GM12878 (cell line): ENCODE measurements around the gene MAD2L1. TPM values are rescaled to one million over a fixed set of nuclear protein-coding genes. Genes with fewer than 3 reads are reported as not detected.

Source experiments
- ATAC-seq: fragments of 200-7000 bp; cut with Tn5 transposase; 3 replicates; pipeline ENCODE4 v1.9.1; 2020; ENCODE audit warnings: mild to moderate bottlenecking, moderate library complexity
- BruUV-seq: library from RNA; stranded (reverse); fragments of 400-500 nt; replicated peaks from 2 replicates; lab custom pipeline; 2021; lab: Mats Ljungman, UMichigan
- CTCF ChIA-PET: fragments of 300-600 bp; sonication (Branson Sonifier 250); formaldehyde crosslinking; extraction: SDS; loops from one replicate; lab custom pipeline; 2021; ENCODE audit warnings: inconsistent platforms; lab: Yijun Ruan, JAX
- POLR2A ChIA-PET: fragments of 350-600 bp; formaldehyde crosslinking; extraction: SDS; loops from one replicate; lab custom pipeline; 2021; ENCODE audit warnings: inconsistent platforms; lab: Charles Lee
- RAD21 ChIA-PET: fragments of 300-600 bp; sonication (Branson Sonifier 250); formaldehyde crosslinking; loops from one replicate; lab custom pipeline; 2023; ENCODE audit warnings: antibody characterized with exemption; ENCODE audit not compliant: unreplicated experiment; lab: Charles Lee
- SMC1A ChIA-PET: fragments of 300-600 bp; sonication (Branson Sonifier 250); formaldehyde crosslinking; loops from one replicate; lab custom pipeline; 2023; ENCODE audit not compliant: unreplicated experiment, uncharacterized antibody; lab: Charles Lee
- DNase-seq: peaks from one replicate; pipeline ENCODE4 v3.0.0-alpha.2; 2011; ENCODE audit warnings: low read depth, low spot score
- FAIRE-seq: peaks from 3 replicates; lab custom pipeline; 2011; peaks lifted over from hg19 to GRCh38; lab: Jason Lieb, UNC
- H2AFZ ChIP-seq: 2 replicates; pipeline ENCODE4 v1.6.0; 2011; ENCODE audit warnings: low read depth, low read length, control low read depth; ENCODE audit not compliant: control insufficient read depth
- H3K27ac ChIP-seq: 2 replicates; pipeline ENCODE4 v1.5.1; 2011; ENCODE audit warnings: control low read depth; ENCODE audit not compliant: control insufficient read depth, insufficient read depth
- H3K27me3 ChIP-seq, 2 experiments: replicated peaks in 1 of 2; 2 replicates each; pipeline versions ENCODE4 v1.6.0 to v1.6.1; 2011; ENCODE audit warnings: low read length in 1 of 2; ENCODE audit not compliant: control insufficient read depth in 2 of 2, insufficient read depth in 2 of 2
- H3K36me3 ChIP-seq, 2 experiments: 2 replicates each; pipeline ENCODE4 v1.5.1; 2011; ENCODE audit warnings: low read length in 1 of 2; ENCODE audit not compliant: control insufficient read depth in 2 of 2, insufficient read depth in 2 of 2
- H3K4me1 ChIP-seq: 2 replicates; pipeline ENCODE4 v1.6.1; 2011; ENCODE audit warnings: mild to moderate bottlenecking, low read length, moderate library complexity, mixed read lengths; ENCODE audit not compliant: control insufficient read depth, insufficient read depth
- H3K4me2 ChIP-seq: 2 replicates; pipeline ENCODE4 v1.6.0; 2011; ENCODE audit warnings: control low read depth; ENCODE audit not compliant: control insufficient read depth, insufficient read depth
- H3K4me3 ChIP-seq: fragments of 200-600 bp; sonication (generic); 2 replicates; pipeline ENCODE4 v1.5.1; 2016
- H3K79me2 ChIP-seq: 2 replicates; pipeline ENCODE4 v1.6.0; 2011; ENCODE audit warnings: low read length; ENCODE audit not compliant: control insufficient read depth, insufficient read depth
- H3K9ac ChIP-seq: 2 replicates; pipeline ENCODE4 v1.8.0; 2011; ENCODE audit warnings: low read length, control low read depth, mixed read lengths; ENCODE audit not compliant: control insufficient read depth, insufficient read depth
- H3K9me3 ChIP-seq: replicated peaks from 3 replicates; pipeline ENCODE4 v1.5.1; 2011; ENCODE audit warnings: mild to moderate bottlenecking, low read length; ENCODE audit not compliant: control insufficient read depth, insufficient read depth
- H4K20me1 ChIP-seq: 2 replicates; pipeline ENCODE4 v1.6.0; 2011; ENCODE audit not compliant: control insufficient read depth, insufficient read depth
- ASH2L ChIP-seq: fragments of 300-600, 200-600 bp; sonication (generic); IDR thresholded peaks from 2 replicates; pipeline ENCODE4 v1.6.1; 2017; ENCODE audit warnings: low read depth, mild to moderate bottlenecking, borderline replicate concordance
- GABPA ChIP-seq: IDR thresholded peaks from 2 replicates; pipeline ENCODE4 v1.6.1; 2014; ENCODE audit warnings: antibody characterized with exemption, low read depth, mild to moderate bottlenecking, inconsistent platforms
- GATAD2B ChIP-seq: fragments of 450-650 bp; conservative IDR thresholded peaks from 2 replicates; pipeline ENCODE4 v1.6.1; 2017; ENCODE audit warnings: low read depth, mild to moderate bottlenecking, moderate library complexity
- HDGF ChIP-seq: fragments of 450-650 bp; IDR thresholded peaks from 2 replicates; pipeline ENCODE4 v1.6.1; 2016; ENCODE audit warnings: antibody characterized with exemption
- KDM1A ChIP-seq: fragments of 200-600 bp; sonication (generic); IDR thresholded peaks from 2 replicates; pipeline ENCODE4 v1.6.1; 2016; ENCODE audit warnings: borderline replicate concordance
- LARP7 ChIP-seq: fragments of 450-650 bp; IDR thresholded peaks from 2 replicates; pipeline ENCODE4 v1.6.1; 2017; ENCODE audit warnings: mild to moderate bottlenecking
- MTA2 ChIP-seq: fragments of 450-650 bp; IDR thresholded peaks from 2 replicates; pipeline ENCODE4 v1.6.1; 2016; ENCODE audit warnings: low read depth, mild to moderate bottlenecking, moderate library complexity
- MXI1 ChIP-seq: fragments of 150-350 bp; IDR thresholded peaks from 2 replicates; pipeline ENCODE4 v1.6.1; 2011; ENCODE audit warnings: low read depth, mild to moderate bottlenecking, inconsistent platforms, low read length, improper control_type of control experiment
- MYB ChIP-seq: fragments of 150-350 bp; IDR thresholded peaks from 2 replicates; pipeline ENCODE4 v1.6.1; 2014; ENCODE audit warnings: mild to moderate bottlenecking, low read depth, low read length, borderline replicate concordance
- NFXL1 ChIP-seq: fragments of 450-650 bp; IDR thresholded peaks from 2 replicates; pipeline ENCODE4 v1.6.1; 2017; ENCODE audit warnings: antibody characterized with exemption, mild to moderate bottlenecking, borderline replicate concordance
- POU2F2 ChIP-seq: IDR thresholded peaks from 3 replicates; pipeline ENCODE4 v1.6.1; 2011; ENCODE audit warnings: low read depth, mild to moderate bottlenecking, low read length, borderline replicate concordance
- SMC3 ChIP-seq: IDR thresholded peaks from 2 replicates; pipeline ENCODE4 v1.6.1; 2011; ENCODE audit warnings: low read length, improper control_type of control experiment, borderline replicate concordance
- SREBF1 ChIP-seq: IDR thresholded peaks from 2 replicates; pipeline ENCODE4 v1.6.1; 2012; ENCODE audit warnings: mild to moderate bottlenecking, low read length
- TBL1XR1 ChIP-seq: IDR thresholded peaks from 2 replicates; pipeline ENCODE4 v1.6.1; 2012; ENCODE audit warnings: low read depth, low read length, improper control_type of control experiment
- ZNF217 ChIP-seq: fragments of 450-650 bp; IDR thresholded peaks from 2 replicates; pipeline ENCODE4 v1.6.1; 2017; ENCODE audit warnings: antibody characterized with exemption, mild to moderate bottlenecking
- WGBS: methylation state at CpG from one replicate; pipeline ENCODE4 v1.1.6; 2016; ENCODE audit warnings: low lambda C conversion rate; ENCODE audit not compliant: insufficient replicate concordance, insufficient coverage; ENCODE audit errors: missing lambda C conversion rate; 5-methylcytosine and 5-hydroxymethylcytosine counted together
- in situ Hi-C: fragments of 300-500 bp; cut with MboI; formaldehyde crosslinking; loops from 9 replicates; pipeline ENCODE4 v1.14.3; 2018; ENCODE audit warnings: mixed read lengths
- intact Hi-C: fragments of 100-400 bp; cut with micrococcal nuclease; formaldehyde crosslinking; loops from one replicate; pipeline ENCODE4 v1.14.2; 2022; ENCODE audit not compliant: unreplicated experiment
- polyA plus RNA-seq, 11 experiments: library from polyadenylated mRNA; depleted of rRNA in 4 of 11; unstranded in 6 of 11; stranded (reverse) in 5 of 11; fragments of >200 nt; fragmentation: Nextera tagmentation in 4 of 11; fragmentation: Illumina TruSeq in 1 of 11; extraction: Ambion mirVana in 4 of 11; extraction: Trizol in 1 of 11; gene quantifications; 1 replicate in 1 of 11; 2 replicates in 10 of 11; pipeline versions ENCODE4 v1.2.1 to v1.2.3, GENCODE V29; 2011 to 2016; ENCODE audit warnings: inconsistent platforms in 2 of 11, missing spikeins in 2 of 11, low read depth in 1 of 11
- total RNA-seq, 4 experiments: library from RNA; depleted of rRNA in 3 of 4; stranded (reverse); fragments of >200 nt in 3 of 4; fragmentation: Illumina TruSeq in 1 of 4; extraction: Trizol in 1 of 4; gene quantifications; 2 replicates each; pipeline versions ENCODE4 v1.2.1 to v1.2.3, GENCODE V29; 2013 to 2021
- TF ChIP-seq, protein P1 (sequence below): fragments of 450-650 bp; formaldehyde crosslinking; IDR thresholded peaks from 2 replicates; pipeline ENCODE4 v1.5.0; 2022; ENCODE audit warnings: mild to moderate bottlenecking, missing genetic modification characterization

The MAD2L1 gene
- total and polyA plus RNA-seq, 10 of the 15 experiments (the other 5 are each of a cell fraction or from before 2014, with no cell fraction given) = 58.1 to 407 (median 110) TPM

- H3K9ac ChIP-seq = no peak overlapping the region
- no peaks in the 10 kb centered on the region for H3K9me3 ChIP-seq
- no peaks in the 10 kb centered on the region for H3K4me1 ChIP-seq
- intact Hi-C loops (no loop called here), in situ Hi-C loops (no loop called here)
- ChIA-PET CTCF (no interaction called here), POLR2A (no interaction called here), SMC1A (no interaction called here), RAD21 (no interaction called here)
- H3K4me3 ChIP-seq = no peak overlapping the region
- no peak overlapping the region for H2AFZ ChIP-seq
- H3K79me2 ChIP-seq = no peaks in the 10 kb centered on the region
- H3K27ac ChIP-seq = no peak overlapping the region
- FAIRE-seq (no peak), DNase-seq (no peak), ATAC-seq (no peak)
- 62% methylated on average over 2 of the region's 2 CpGs for WGBS
- no peaks in the 10 kb centered on the region for H3K36me3 ChIP-seq
- no TSS peak for BruUV-seq
- TF ChIP-seq NFXL1 = no peak
- TF ChIP-seq KDM1A = no peak
- TF ChIP-seq TBL1XR1 = no peak
- TF ChIP-seq SMC3 = no peak
- no peak for TF ChIP-seq GATAD2B
- TF ChIP-seq ASH2L = no peak
- TF ChIP-seq POU2F2 = no peak
- TF ChIP-seq MXI1 = no peak
- TF ChIP-seq SREBF1 = no peak
- no peak for TF ChIP-seq MTA2
- no peak for TF ChIP-seq LARP7
- TF ChIP-seq HDGF = no peak
- TF ChIP-seq GABPA = no peak
- TF ChIP-seq, protein P1, sequence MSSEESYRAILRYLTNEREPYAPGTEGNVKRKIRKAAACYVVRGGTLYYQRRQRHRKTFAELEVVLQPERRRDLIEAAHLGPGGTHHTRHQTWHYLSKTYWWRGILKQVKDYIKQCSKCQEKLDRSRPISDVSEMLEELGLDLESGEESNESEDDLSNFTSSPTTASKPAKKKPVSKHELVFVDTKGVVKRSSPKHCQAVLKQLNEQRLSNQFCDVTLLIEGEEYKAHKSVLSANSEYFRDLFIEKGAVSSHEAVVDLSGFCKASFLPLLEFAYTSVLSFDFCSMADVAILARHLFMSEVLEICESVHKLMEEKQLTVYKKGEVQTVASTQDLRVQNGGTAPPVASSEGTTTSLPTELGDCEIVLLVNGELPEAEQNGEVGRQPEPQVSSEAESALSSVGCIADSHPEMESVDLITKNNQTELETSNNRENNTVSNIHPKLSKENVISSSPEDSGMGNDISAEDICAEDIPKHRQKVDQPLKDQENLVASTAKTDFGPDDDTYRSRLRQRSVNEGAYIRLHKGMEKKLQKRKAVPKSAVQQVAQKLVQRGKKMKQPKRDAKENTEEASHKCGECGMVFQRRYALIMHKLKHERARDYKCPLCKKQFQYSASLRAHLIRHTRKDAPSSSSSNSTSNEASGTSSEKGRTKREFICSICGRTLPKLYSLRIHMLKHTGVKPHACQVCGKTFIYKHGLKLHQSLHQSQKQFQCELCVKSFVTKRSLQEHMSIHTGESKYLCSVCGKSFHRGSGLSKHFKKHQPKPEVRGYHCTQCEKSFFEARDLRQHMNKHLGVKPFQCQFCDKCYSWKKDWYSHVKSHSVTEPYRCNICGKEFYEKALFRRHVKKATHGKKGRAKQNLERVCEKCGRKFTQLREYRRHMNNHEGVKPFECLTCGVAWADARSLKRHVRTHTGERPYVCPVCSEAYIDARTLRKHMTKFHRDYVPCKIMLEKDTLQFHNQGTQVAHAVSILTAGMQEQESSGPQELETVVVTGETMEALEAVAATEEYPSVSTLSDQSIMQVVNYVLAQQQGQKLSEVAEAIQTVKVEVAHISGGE = no peak
- no peak for TF ChIP-seq MYB
- TF ChIP-seq ZNF217 = no peak
- H4K20me1 ChIP-seq = no peaks in the 10 kb centered on the region
- no peaks in the 10 kb centered on the region for H3K27me3 ChIP-seq
- no peak overlapping the region for H3K4me2 ChIP-seq
Observed at GRCh38 chr4:120080533-120080932, 13.9 kb upstream of the MAD2L1 start.
